NB4 (cell line): ENCODE measurements around the gene PSAT1.

Experiments used
- DNase-seq: peaks from one replicate; pipeline ENCODE4 v3.0.0; 2010; ENCODE audit warnings: low read depth
- H3K4me3 ChIP-seq: one replicate; pipeline ENCODE4 v1.5.1; 2011; ENCODE audit warnings: mild to moderate bottlenecking, low read depth, low read length, moderate library complexity
- MYC ChIP-seq: IDR thresholded peaks from 2 replicates; pipeline ENCODE4 v1.6.1; 2011; ENCODE audit warnings: low read depth, low read length
- POLR2A ChIP-seq: IDR thresholded peaks from 2 replicates; pipeline ENCODE4 v1.6.1; 2011; ENCODE audit warnings: mild to moderate bottlenecking; ENCODE audit not compliant: insufficient read length; ENCODE audit errors: extremely low read depth
- TF ChIP-seq, protein P1 (sequence below): IDR thresholded peaks from one replicate; pipeline ENCODE4 v1.5.1; 2012; ENCODE audit warnings: low read depth, low read length
- TF ChIP-seq, protein P2 (sequence below): IDR thresholded peaks from 2 replicates; pipeline ENCODE4 v1.6.1; 2011; ENCODE audit warnings: low read depth, low read length

Gene PSAT1

GRCh38 chr9:78261403-78262001 is 35.4 kb upstream of the PSAT1 start:
- no peak for TF ChIP-seq MYC
- TF ChIP-seq, protein P1, sequence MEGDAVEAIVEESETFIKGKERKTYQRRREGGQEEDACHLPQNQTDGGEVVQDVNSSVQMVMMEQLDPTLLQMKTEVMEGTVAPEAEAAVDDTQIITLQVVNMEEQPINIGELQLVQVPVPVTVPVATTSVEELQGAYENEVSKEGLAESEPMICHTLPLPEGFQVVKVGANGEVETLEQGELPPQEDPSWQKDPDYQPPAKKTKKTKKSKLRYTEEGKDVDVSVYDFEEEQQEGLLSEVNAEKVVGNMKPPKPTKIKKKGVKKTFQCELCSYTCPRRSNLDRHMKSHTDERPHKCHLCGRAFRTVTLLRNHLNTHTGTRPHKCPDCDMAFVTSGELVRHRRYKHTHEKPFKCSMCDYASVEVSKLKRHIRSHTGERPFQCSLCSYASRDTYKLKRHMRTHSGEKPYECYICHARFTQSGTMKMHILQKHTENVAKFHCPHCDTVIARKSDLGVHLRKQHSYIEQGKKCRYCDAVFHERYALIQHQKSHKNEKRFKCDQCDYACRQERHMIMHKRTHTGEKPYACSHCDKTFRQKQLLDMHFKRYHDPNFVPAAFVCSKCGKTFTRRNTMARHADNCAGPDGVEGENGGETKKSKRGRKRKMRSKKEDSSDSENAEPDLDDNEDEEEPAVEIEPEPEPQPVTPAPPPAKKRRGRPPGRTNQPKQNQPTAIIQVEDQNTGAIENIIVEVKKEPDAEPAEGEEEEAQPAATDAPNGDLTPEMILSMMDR: peak; percentile 11
- no peak overlapping the region for H3K4me3 ChIP-seq
- peak; percentile 41 for DNase-seq

DNA sequence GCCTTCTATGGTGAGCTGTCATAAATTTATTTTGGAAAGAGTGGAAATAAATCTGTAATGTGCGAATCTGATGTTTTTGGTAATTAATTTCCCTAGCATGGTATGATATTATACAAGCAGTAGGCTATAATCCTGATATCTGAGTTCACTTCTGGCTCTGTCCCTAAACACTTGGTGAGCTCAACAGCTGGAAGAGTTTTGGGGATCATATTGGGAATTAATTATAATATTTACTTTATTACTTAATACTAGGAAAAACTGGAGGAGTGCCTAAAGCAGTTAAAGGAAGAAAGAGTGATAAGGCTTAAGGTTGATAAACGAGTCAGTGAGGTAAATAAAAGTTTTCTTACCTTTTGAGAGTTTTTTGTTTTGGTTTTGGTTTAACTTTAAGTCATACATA is 34.3 kb upstream of the PSAT1 start:
- TF ChIP-seq MYC (no peak), POLR2A (no peak)
- TF ChIP-seq, protein P1: no peak
- TF ChIP-seq, protein P2, sequence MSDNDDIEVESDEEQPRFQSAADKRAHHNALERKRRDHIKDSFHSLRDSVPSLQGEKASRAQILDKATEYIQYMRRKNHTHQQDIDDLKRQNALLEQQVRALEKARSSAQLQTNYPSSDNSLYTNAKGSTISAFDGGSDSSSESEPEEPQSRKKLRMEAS: no peak
- no peak overlapping the region for H3K4me3 ChIP-seq
- DNase-seq: no peak

DNA sequence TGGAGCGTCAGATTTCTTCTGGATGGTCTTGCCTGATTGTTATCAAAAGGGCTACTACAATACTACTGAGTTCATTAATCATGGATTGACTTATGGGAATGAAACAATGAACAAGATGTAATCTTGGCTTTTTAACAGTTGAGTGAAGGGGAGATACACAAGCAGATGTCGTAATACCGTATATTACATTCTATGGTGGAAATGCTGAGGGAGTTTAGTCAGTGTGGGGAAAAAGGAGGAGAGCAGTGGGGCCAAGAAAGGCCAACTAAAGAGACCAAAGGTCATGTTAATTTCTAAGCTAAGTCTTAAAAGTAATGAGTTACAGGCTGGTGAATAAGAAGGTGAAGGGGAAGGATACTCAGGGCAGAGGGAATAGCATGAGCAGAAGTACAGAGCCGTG is 29.0 kb upstream of the PSAT1 start:
- TF ChIP-seq, protein P1: no peak
- TF ChIP-seq, protein P2: no peak
- TF ChIP-seq MYC (no peak), POLR2A (no peak)
- DNase-seq: no peak
- no peak overlapping the region for H3K4me3 ChIP-seq

GRCh38 chr9:78269784-78270183 is 27.1 kb upstream of the PSAT1 start:
- no peak for DNase-seq
- no peak overlapping the region for H3K4me3 ChIP-seq
- TF ChIP-seq, protein P2: no peak
- no peak for TF ChIP-seq MYC
- TF ChIP-seq, protein P1: no peak
- TF ChIP-seq POLR2A: no peak

- no peak overlapping the region for H3K4me3 ChIP-seq
- no peak for DNase-seq
- TF ChIP-seq, protein P2: no peak
- TF ChIP-seq POLR2A (no peak), MYC (no peak)
- TF ChIP-seq, protein P1: no peak
These were observed 24.6 kb upstream of the PSAT1 start for GRCh38 chr9:78272307-78272706.

GRCh38 chr9:78273761-78274160 is 23.2 kb upstream of the PSAT1 start:
- TF ChIP-seq, protein P1: no peak
- TF ChIP-seq POLR2A (no peak), MYC (no peak)
- TF ChIP-seq, protein P2: no peak
- DNase-seq: no peak

More at GRCh38 chr9:78273761-78274160, 23.2 kb upstream of the PSAT1 start:
- no peak overlapping the region for H3K4me3 ChIP-seq
